Sigmoid colon (tissue), 4 donors: ENCODE data around the gene ING1.

Experiments used
- CTCF ChIP-seq, 4 experiments: fragments of 450-650 bp in 3 of 4; fragments of 200-600 bp in 1 of 4; IDR thresholded peaks; one replicate each; pipeline ENCODE4 v1.5.1; 2016 to 2019; ENCODE audit warnings: antibody characterized with exemption in 4 of 4, mild to moderate bottlenecking in 3 of 4, moderate library complexity in 2 of 4
- EP300 ChIP-seq, 4 donors: sonication (generic); formaldehyde crosslinking; IDR thresholded peaks; one replicate each; pipeline ENCODE4 v1.6.1; 2017; ENCODE audit warnings: antibody characterized with exemption in 4 of 4
- POLR2A ChIP-seq, 2 donors: fragments of 450-650 bp; IDR thresholded peaks; one replicate each; pipeline ENCODE4 v1.6.1; 2016; ENCODE audit warnings: antibody characterized with exemption in 2 of 2, mild to moderate bottlenecking in 2 of 2, moderate library complexity in 2 of 2
- POLR2AphosphoS5 ChIP-seq, 4 donors: sonication (generic); formaldehyde crosslinking; IDR thresholded peaks; one replicate each; pipeline ENCODE4 v1.6.1; 2017; ENCODE audit warnings: antibody characterized with exemption in 4 of 4

GRCh38 chr13:110769097-110769496, 55.6 kb downstream of the ING1 start:
- TF ChIP-seq CTCF (IDR thresholded peaks at IDR 0.05), result no peak
- TF ChIP-seq POLR2AphosphoS5 (IDR thresholded peaks at IDR 0.05), result no peak
- no peak for TF ChIP-seq POLR2A (IDR thresholded peaks at IDR 0.05)
- no peak for TF ChIP-seq EP300 (IDR thresholded peaks at IDR 0.05)
